GM08714 (cell line): ENCODE results near the gene PGBD4.
A peak's percentile ranks its signal among the peaks of the same experiment; 100 is the strongest.
"Not testable (repeated sequence)": the region's sequence is repeated elsewhere in the genome, so short reads cannot be mapped to it uniquely, and the experiment has no call there.

Experiments used
- H3K4me3 ChIP-seq: fragments of 200-500 bp; sonication (Bioruptor generic); 2 replicates; pipeline ENCODE4 v1.5.1; 2014; ENCODE audit warnings: mild to moderate bottlenecking, low read length, inconsistent platforms
- ZNF274 ChIP-seq: IDR thresholded peaks from 2 replicates; pipeline ENCODE4 v1.6.1; 2012; ENCODE audit warnings: mild to moderate bottlenecking, low read depth, low read length

Gene PGBD4

GRCh38 chr15:34085746-34086145 lies 16.1 kb upstream of the PGBD4 start:
- no peak overlapping the region for H3K4me3 ChIP-seq
- no peak for TF ChIP-seq ZNF274

- H3K4me3 ChIP-seq: peak overlapping the region; percentile 3; the same call in 1 of the 2 replicates
- no peak for TF ChIP-seq ZNF274
These were observed 2.0 kb upstream of the PGBD4 start for GRCh38 chr15:34099914-34100313.

- TF ChIP-seq ZNF274: no peak
- H3K4me3 ChIP-seq: peak overlapping the region; percentile 89
These were observed 467 bp downstream of the PGBD4 start for GRCh38 chr15:34102175-34102925.

GRCh38 chr15:34106423-34106822 lies 4.5 kb downstream of the PGBD4 start:
- no peak overlapping the region for H3K4me3 ChIP-seq
- no peak for TF ChIP-seq ZNF274

GRCh38 chr15:34107315-34107714 lies 5.4 kb downstream of the PGBD4 start:
- TF ChIP-seq ZNF274: no peak
- no peak overlapping the region for H3K4me3 ChIP-seq

- H3K4me3 ChIP-seq: no peak overlapping the region
- no peak for TF ChIP-seq ZNF274
These were observed 8.1 kb downstream of the PGBD4 start for GRCh38 chr15:34109797-34110663.

GRCh38 chr15:34111488-34111887 lies 9.6 kb downstream of the PGBD4 start:
- no peak for TF ChIP-seq ZNF274
- H3K4me3 ChIP-seq: no peak overlapping the region

- H3K4me3 ChIP-seq: no peak overlapping the region
- no peak for TF ChIP-seq ZNF274
These were observed 12.3 kb downstream of the PGBD4 start for GRCh38 chr15:34114215-34114614.

- H3K4me3 ChIP-seq: no peak overlapping the region
- TF ChIP-seq ZNF274: no peak
These were observed 12.9 kb downstream of the PGBD4 start for GRCh38 chr15:34114739-34115138.

GRCh38 chr15:34116620-34117019 lies 14.7 kb downstream of the PGBD4 start:
- no peak for TF ChIP-seq ZNF274
- H3K4me3 ChIP-seq: no peak overlapping the region

GRCh38 chr15:34119291-34119690 lies 17.4 kb downstream of the PGBD4 start:
- no peak for TF ChIP-seq ZNF274
- H3K4me3 ChIP-seq: no peak overlapping the region

- H3K4me3 ChIP-seq: not testable (repeated sequence)
These were observed 18.5 kb downstream of the PGBD4 start for GRCh38 chr15:34120420-34120819.

GRCh38 chr15:34121786-34122185 lies 19.9 kb downstream of the PGBD4 start:
- not testable (repeated sequence) for H3K4me3 ChIP-seq

- no peak overlapping the region for H3K4me3 ChIP-seq
- TF ChIP-seq ZNF274: no peak
These were observed 20.9 kb downstream of the PGBD4 start for GRCh38 chr15:34122771-34123183.

- no peak overlapping the region for H3K4me3 ChIP-seq
- no peak for TF ChIP-seq ZNF274
These were observed 22.8 kb downstream of the PGBD4 start for GRCh38 chr15:34124651-34125050.
